ENCODE results near the gene CCL3. TPM values are rescaled to one million over a fixed set of nuclear protein-coding genes. Genes with fewer than 3 reads are reported as not detected.

CCL3 gene
- total and polyA plus RNA-seq, 2 of the 4 experiments (the other 2 are of a cell fraction), result not detected

GRCh38 chr17:36071751-36072150 is 18.2 kb downstream of the CCL3 start:
- no peak overlapping the region for H3K14ac ChIP-seq (replicated peaks; ENCODE audit: low read depth, low read length)
- in situ Hi-C loops (cut with MboI; ENCODE audit: low sequenced_read_pairs), result no loop called here
- no peak overlapping the region for H2AK9ac ChIP-seq (replicated peaks; ENCODE audit: low read depth, low read length, poor library complexity)
- no peak overlapping the region for H2AK5ac ChIP-seq (ENCODE audit: low read depth, low read length)
- TF ChIP-seq SMC3 (IDR thresholded peaks at IDR 0.05; ENCODE audit: low read depth, low read length) (no peak), MXI1 (IDR thresholded peaks at IDR 0.05; ENCODE audit: borderline replicate concordance, low read depth, low read length) (no peak), USF2 (IDR thresholded peaks at IDR 0.05; ENCODE audit: low read depth, low read length) (no peak), RCOR1 (IDR thresholded peaks at IDR 0.05; ENCODE audit: insufficient replicate concordance, low read length) (no peak), FOS (IDR thresholded peaks at IDR 0.05; ENCODE audit: low read depth, low read length) (no peak), MAFK (IDR thresholded peaks at IDR 0.05; ENCODE audit: low read depth, low read length) (no peak), CEBPB (IDR thresholded peaks at IDR 0.05; ENCODE audit: low read depth, low read length) (no peak), POLR2A (IDR thresholded peaks at IDR 0.05; ENCODE audit: low read depth, low read length) (no peak)
- no peak overlapping the region for H2BK20ac ChIP-seq (ENCODE audit: low read depth, low read length)
- no peak overlapping the region for H3K4me2 ChIP-seq (ENCODE audit: low read depth, low read length)
- dilution Hi-C loops (cut with HindIII; ENCODE audit: low sequenced_read_pairs, unreplicated experiment), result no loop called here
- H3K27me3 ChIP-seq (ENCODE audit: control insufficient read depth, insufficient read depth, low read length), result peaks cover 1% of the 10 kb centered on the region; the same call in 1 of the 2 replicates
- H3K56ac ChIP-seq (ENCODE audit: extremely low read depth, insufficient read depth, low read length), result no peak overlapping the region
- H3K9me3 ChIP-seq (ENCODE audit: control insufficient read depth, insufficient read depth, low read length), result no peaks in the 10 kb centered on the region
- CTCF ChIA-PET, result interaction anchor here (1.4 to 1.5 kb wide), 2 partner anchors 40 to 101 kb away, joined by 3 to 4 read pairs; no protein-coding TSS in a partner anchor
- no peak for DNase-seq
- no peak overlapping the region for H3K9ac ChIP-seq (ENCODE audit: low read depth, low read length)
- H2AFZ ChIP-seq (replicated peaks; ENCODE audit: low read length, poor library complexity), result no peak overlapping the region
- no peak overlapping the region for H3K23ac ChIP-seq (ENCODE audit: low read depth, low read length)
- H3K4me1 ChIP-seq (ENCODE audit: control insufficient read depth, insufficient read depth, low read length), result no peaks in the 10 kb centered on the region
- no peak overlapping the region for H2BK15ac ChIP-seq (ENCODE audit: low read depth, low read length)
- no peak overlapping the region for H3K27ac ChIP-seq (ENCODE audit: insufficient read depth, low read length)
- H4K5ac ChIP-seq (ENCODE audit: low read depth, low read length), result no peak overlapping the region
- H3K4ac ChIP-seq (ENCODE audit: low read depth, low read length), result no peak overlapping the region
- H4K8ac ChIP-seq (ENCODE audit: low read depth in 2 of 2, low read length in 2 of 2), result no peak overlapping the region
- no peak for ATAC-seq (ENCODE audit: low read depth)
- no peaks in the 10 kb centered on the region for H3K79me1 ChIP-seq (ENCODE audit: low read depth in 1 of 2, low read length in 2 of 2)
- H4K20me1 ChIP-seq (ENCODE audit: insufficient read depth, low read length), result no peaks in the 10 kb centered on the region
- POLR2A ChIA-PET (ENCODE audit: unreplicated experiment), result no interaction called here
- no CpG with 5 or more reads among the region's 2 CpGs for WGBS, 2 experiments (ENCODE audit: extremely low coverage in 2 of 2, insufficient read length in 1 of 2)
- no peaks in the 10 kb centered on the region for H3K36me3 ChIP-seq (ENCODE audit: control insufficient read depth, insufficient read depth, low read length)
- no TSS peak for BruUV-seq (replicated peaks)
- no peak overlapping the region for H3K18ac ChIP-seq (ENCODE audit: low read depth, low read length)
- intact Hi-C loops (cut with micrococcal nuclease), result loop anchor here (1.0 kb wide), 1 partner anchor 102 kb away; no protein-coding TSS in a partner anchor
- no peak overlapping the region for H2BK120ac ChIP-seq (ENCODE audit: low read depth, low read length)
- no peaks in the 10 kb centered on the region for H3K9me1 ChIP-seq (ENCODE audit: insufficient read depth, low read length)
- H2BK5ac ChIP-seq (ENCODE audit: low read depth, low read length, poor library complexity, severe bottlenecking), result no peak overlapping the region
- no peak overlapping the region for H3K4me3 ChIP-seq (ENCODE audit: insufficient read depth, low read depth, low read length)
- no peak overlapping the region for H4K91ac ChIP-seq (ENCODE audit: insufficient read depth, low read depth, low read length)
